ENCODE data around the gene TMEM128. TPM values are rescaled to one million over a fixed set of nuclear protein-coding genes. Genes with fewer than 3 reads are reported as not detected.

Gene TMEM128
- total RNA-seq, 1 donor from 2014 or later, result 20.0 TPM

- no peak for DNase-seq (ENCODE audit: low read depth)
- TF ChIP-seq CTCF (IDR thresholded peaks at IDR 0.05; ENCODE audit: insufficient read depth, low read length, severe bottlenecking), result no peak
- H3K4me3 ChIP-seq (ENCODE audit: low read depth, low read length), result peak overlapping the region; percentile 90
These were observed 41.0 kb upstream of the TMEM128 start for GRCh38 chr4:4289055-4289454.

GRCh38 chr4:4288098-4288497 lies 40.1 kb upstream of the TMEM128 start:
- Histone ChIP-seq H3K4me3 (ENCODE audit: low read depth, low read length) (no peak overlapping the region), H3K36me3 (ENCODE audit: control insufficient read depth, insufficient read depth, low read length) (peaks cover 9% of the 10 kb centered on the region), H3K27me3 (ENCODE audit: control insufficient read depth, insufficient read depth, low read length) (no peaks in the 10 kb centered on the region)
- TF ChIP-seq CTCF (IDR thresholded peaks at IDR 0.05; ENCODE audit: insufficient read depth, low read length, severe bottlenecking), result no peak
- no peak for FAIRE-seq
- no peak for DNase-seq (ENCODE audit: low read depth)

More at GRCh38 chr4:4289055-4289454, 41.0 kb upstream of the TMEM128 start:
- Histone ChIP-seq H3K27me3 (ENCODE audit: control insufficient read depth, insufficient read depth, low read length) (no peaks in the 10 kb centered on the region), H3K36me3 (ENCODE audit: control insufficient read depth, insufficient read depth, low read length) (peaks cover 9% of the 10 kb centered on the region)
- FAIRE-seq, result no peak

GRCh38 chr4:4284827-4285618 lies 37.0 kb upstream of the TMEM128 start:
- no peak for TF ChIP-seq CTCF (IDR thresholded peaks at IDR 0.05; ENCODE audit: insufficient read depth, low read length, severe bottlenecking)

GRCh38 chr4:4281787-4282186 lies 33.8 kb upstream of the TMEM128 start:
- H3K27me3 ChIP-seq (ENCODE audit: control insufficient read depth, insufficient read depth, low read length), result no peaks in the 10 kb centered on the region
- DNase-seq (ENCODE audit: low read depth) (no peak), FAIRE-seq (no peak)
- H3K36me3 ChIP-seq (ENCODE audit: control insufficient read depth, insufficient read depth, low read length), result peaks cover 18% of the 10 kb centered on the region
- H3K4me3 ChIP-seq (ENCODE audit: low read depth, low read length), result no peak overlapping the region
- no peak for TF ChIP-seq CTCF (IDR thresholded peaks at IDR 0.05; ENCODE audit: insufficient read depth, low read length, severe bottlenecking)

More at GRCh38 chr4:4284827-4285618, 37.0 kb upstream of the TMEM128 start:
- Histone ChIP-seq H3K27me3 (ENCODE audit: control insufficient read depth, insufficient read depth, low read length) (no peaks in the 10 kb centered on the region), H3K36me3 (ENCODE audit: control insufficient read depth, insufficient read depth, low read length) (peaks cover 15% of the 10 kb centered on the region), H3K4me3 (ENCODE audit: low read depth, low read length) (no peak overlapping the region)
- DNase-seq (ENCODE audit: low read depth), result peak; percentile 59
- FAIRE-seq, result peak; percentile 62

- H3K4me3 ChIP-seq (ENCODE audit: low read depth, low read length), result no peak overlapping the region
- TF ChIP-seq CTCF (IDR thresholded peaks at IDR 0.05; ENCODE audit: insufficient read depth, low read length, severe bottlenecking), result no peak
- no peaks in the 10 kb centered on the region for H3K27me3 ChIP-seq (ENCODE audit: control insufficient read depth, insufficient read depth, low read length)
- peaks cover 14% of the 10 kb centered on the region for H3K36me3 ChIP-seq (ENCODE audit: control insufficient read depth, insufficient read depth, low read length)
- DNase-seq (ENCODE audit: low read depth) (no peak), FAIRE-seq (no peak)
These were observed 29.5 kb upstream of the TMEM128 start for GRCh38 chr4:4277531-4277930.

All from bronchial epithelial cell (primary cell).